ENCODE results near the gene ALPL.

DNA sequence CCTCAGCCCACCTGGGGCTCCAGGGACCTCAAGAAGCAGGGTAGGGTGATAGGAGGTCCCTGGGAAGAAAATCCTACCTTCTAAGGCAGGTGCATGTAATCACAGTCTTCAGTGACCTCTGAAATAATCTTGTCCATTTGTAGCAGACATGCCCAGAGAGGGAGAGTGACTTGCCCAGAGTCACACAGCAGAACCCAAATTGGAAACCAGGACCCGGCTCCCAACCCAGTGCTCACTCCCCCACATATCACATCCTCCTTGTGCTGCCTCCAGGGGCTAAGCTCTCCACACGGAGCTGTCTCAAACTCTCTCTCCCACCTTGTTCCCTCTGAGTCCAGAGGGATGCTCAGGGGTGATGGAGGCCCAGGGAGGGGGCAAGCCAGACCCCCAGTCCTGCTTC is 87.4 kb downstream of the ALPL start:
- TF ChIP-seq, protein P1, sequence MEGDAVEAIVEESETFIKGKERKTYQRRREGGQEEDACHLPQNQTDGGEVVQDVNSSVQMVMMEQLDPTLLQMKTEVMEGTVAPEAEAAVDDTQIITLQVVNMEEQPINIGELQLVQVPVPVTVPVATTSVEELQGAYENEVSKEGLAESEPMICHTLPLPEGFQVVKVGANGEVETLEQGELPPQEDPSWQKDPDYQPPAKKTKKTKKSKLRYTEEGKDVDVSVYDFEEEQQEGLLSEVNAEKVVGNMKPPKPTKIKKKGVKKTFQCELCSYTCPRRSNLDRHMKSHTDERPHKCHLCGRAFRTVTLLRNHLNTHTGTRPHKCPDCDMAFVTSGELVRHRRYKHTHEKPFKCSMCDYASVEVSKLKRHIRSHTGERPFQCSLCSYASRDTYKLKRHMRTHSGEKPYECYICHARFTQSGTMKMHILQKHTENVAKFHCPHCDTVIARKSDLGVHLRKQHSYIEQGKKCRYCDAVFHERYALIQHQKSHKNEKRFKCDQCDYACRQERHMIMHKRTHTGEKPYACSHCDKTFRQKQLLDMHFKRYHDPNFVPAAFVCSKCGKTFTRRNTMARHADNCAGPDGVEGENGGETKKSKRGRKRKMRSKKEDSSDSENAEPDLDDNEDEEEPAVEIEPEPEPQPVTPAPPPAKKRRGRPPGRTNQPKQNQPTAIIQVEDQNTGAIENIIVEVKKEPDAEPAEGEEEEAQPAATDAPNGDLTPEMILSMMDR (conservative IDR thresholded peaks at IDR 0.05; ENCODE audit: low read depth, low read length): no peak
- no peak for TF ChIP-seq EZH2 (IDR thresholded peaks at IDR 0.05; ENCODE audit: low read length, unreplicated experiment)

Data from PC-3 (cell line).